Activated T-helper 9 cell treated with anti-CD3 and anti-CD28 coated beads, Interleukin-2, amount 50 U/mL, for 16 hours (primary cell): ENCODE results near the gene SLC22A12.

Source experiments
- DNase-seq: peaks from one replicate; pipeline ENCODE4 v3.0.0-alpha.2; 2020; ENCODE audit warnings: low read depth

The SLC22A12 gene

DNA sequence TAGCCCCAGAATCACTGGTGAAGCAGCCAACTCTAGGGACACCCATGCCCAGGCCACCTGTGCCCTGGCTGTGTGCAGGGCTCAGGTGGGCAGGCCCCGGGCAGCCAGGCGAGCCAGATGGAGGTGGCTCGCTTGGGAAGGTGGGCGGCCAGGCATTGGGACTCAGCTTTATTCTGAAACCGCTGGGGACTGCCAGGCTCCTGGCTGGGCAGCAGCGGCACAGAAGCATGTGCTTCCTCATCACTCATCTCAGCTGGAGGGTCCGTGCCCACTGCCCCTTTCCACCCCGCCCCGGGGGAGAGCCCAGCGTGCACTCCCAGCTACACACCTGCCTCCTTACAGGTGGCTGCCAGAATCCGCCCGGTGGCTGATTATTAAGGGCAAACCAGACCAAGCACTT lies 27.1 kb upstream of the SLC22A12 start:
- no peak for DNase-seq

- no peak for DNase-seq
These were observed 26.6 kb upstream of the SLC22A12 start for GRCh38 chr11:64564419-64564818.

DNA sequence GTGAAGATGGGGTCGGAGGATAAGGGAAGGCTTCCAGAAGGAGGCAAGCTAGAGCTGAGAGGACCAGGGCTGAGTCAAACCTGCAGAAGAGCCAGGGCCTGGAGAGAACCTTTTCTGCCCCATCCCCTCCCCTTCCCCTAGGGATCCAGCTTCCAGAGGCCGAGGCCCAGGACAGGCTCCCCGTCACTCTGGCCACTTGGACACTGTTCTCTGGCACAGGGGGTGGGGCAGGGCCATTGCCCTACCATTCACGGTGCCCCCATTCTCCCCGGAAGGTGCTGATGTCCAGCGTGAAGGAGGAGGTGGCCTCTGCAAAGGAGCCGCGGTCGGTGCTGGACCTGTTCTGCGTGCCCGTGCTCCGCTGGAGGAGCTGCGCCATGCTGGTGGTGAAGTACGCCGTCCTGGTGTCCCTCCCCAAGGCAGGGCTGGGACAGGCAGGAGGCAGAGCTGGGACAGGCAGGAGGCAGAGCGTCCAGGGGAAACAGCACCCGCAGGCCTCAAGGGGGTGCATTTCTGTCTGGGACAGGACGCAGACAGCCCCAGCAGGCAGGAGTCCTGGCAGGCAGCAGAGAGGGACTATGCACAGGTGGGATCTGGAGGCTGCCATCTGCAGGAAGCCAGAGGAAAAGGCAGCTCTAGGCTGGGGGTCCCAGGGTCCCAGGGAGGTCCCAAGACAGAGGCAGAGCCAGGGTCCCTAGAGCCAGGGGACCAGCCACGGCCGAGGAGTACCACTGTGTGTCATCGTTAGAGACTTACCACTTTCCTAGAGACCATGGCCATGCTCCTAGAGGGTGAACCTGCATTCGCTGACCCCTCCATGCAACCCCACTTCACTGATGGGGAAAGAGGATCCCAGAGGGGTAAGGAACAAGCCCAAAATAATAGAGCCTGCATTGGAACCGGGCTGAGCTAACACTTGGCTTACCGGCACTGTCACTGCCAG lies 25.8 kb upstream of the SLC22A12 start:
- no peak for DNase-seq

DNA sequence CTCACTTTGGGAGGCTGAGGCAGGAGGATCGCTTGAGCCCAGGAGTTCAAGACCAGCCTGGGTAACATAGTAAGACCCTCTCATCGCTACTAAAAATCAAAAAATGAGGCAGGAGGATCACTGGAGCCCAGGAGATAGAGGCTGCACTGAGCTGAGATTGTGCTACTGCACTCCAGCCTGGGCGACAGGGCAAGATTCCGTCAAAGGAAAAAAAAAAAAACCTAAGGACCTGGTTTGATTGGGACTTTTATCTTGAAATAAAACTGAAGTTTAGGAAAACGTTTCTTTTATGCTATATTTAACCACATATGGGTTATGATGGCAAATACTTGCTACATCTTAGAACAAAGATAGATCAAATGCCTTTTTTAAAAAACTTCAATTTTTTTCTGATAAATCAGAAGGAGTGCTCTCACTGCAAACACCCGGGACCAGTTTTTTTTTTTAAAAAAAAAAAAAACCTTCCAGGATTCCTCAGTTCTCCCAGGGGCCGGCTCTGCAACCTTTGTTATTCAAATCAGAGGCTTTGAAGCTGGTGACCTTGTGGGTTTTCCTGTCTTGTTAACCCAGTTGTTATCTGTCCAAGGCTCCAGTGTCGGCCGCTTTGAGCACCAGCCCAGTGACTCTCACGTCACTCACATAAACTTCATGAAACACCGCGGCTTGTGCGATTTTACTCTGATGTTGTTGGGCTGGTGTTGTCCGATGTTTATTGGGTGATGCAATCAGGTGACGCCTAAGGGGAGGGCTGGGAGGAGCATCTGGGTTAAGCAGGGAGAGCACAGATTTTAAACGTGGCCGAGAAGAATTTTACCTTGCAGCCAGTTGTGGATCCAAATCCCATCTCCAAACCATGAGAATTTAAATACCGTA lies 24.7 kb upstream of the SLC22A12 start:
- DNase-seq: no peak

DNA sequence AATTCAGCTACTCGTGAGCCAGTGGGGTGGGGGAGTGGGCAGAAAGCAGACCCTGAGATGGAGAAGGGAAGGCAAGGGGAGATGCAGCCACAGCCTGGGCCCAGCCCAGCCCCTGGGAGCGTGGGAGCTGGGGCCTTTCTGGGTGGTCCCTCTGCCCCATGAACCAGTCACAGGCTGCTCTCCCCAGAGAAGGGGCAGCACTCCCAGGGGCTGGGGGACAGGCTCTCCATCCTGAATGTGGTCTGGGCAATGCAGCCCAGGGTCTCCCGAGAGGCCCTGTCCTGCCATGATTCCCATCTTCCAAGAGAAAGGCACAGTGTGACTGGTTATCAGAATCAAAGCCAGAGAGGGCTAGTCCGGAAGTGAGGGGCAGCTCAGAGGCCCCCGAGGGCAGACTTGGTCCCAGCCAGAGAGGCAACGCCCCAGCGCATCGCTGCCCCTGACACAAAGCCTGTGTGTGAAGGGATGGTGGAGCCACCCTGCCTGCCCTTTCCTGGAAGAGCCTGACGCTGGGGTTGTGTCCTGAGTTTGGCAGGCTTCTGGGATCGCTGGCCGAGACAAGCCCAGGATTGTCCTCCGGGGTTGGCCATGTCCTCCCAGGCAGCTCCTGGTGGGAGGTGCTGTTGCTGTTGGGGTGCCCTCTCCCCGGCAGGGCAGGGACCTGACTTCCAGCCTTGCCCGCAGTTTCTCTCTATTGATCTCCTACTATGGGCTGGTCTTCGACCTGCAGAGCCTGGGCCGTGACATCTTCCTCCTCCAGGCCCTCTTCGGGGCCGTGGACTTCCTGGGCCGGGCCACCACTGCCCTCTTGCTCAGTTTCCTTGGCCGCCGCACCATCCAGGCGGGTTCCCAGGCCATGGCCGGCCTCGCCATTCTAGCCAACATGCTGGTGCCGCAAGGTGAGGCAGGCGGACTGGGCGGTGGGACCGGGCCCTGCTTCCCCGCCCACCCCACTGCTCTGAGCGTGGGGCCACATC lies 23.8 kb upstream of the SLC22A12 start:
- DNase-seq: no peak

DNA sequence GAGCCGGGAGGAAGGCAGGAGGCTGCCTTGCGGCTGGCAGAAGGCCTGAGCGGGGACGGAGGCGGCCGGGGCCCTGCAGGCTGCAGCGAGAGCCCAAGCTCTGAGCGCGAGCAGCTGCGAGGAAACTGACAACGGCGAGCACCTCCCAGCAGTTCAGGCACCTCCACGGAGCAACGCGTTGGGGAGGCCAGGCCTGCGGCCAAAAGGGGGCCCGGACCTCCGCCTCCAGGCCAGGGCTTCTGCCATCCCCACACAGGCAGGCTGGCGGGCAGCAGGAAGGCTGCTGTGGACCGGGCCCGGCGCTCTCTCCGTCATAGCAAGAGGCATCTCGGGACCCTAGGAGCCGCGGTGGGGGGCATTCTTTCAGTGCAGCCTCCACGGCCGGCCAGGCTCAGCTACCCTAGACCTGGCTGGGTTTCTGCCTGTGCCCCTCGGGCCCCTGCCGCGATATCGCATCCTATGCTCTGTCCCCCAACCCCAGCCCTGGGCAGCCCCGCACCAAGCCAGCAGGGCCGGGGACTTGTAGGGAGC lies 22.9 kb upstream of the SLC22A12 start:
- DNase-seq: no peak

- DNase-seq: no peak
These were observed 22.4 kb upstream of the SLC22A12 start for GRCh38 chr11:64568584-64569140.

GRCh38 chr11:64569300-64569970 lies 21.6 kb upstream of the SLC22A12 start:
- no peak for DNase-seq

DNA sequence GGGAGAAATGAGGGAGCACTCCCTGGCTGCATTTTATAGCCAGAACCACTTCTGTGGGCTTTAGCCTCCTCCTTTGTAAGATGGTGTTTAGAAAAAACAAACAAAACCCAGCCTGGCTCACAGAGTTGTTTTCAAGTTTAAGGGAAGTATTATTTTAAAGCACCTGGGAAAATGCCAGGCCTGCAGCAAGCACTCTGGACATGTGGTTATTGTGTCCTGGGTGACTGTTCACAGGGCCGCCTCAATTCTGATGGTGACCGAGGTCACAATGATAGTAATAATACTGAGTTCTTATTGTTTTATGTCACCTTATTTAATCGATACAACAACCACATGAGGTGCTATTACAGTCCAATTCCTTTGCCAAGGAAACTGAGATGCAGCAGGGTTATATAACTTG lies 20.7 kb upstream of the SLC22A12 start:
- no peak for DNase-seq

GRCh38 chr11:64571050-64571409 lies 20.0 kb upstream of the SLC22A12 start:
- no peak for DNase-seq

DNA sequence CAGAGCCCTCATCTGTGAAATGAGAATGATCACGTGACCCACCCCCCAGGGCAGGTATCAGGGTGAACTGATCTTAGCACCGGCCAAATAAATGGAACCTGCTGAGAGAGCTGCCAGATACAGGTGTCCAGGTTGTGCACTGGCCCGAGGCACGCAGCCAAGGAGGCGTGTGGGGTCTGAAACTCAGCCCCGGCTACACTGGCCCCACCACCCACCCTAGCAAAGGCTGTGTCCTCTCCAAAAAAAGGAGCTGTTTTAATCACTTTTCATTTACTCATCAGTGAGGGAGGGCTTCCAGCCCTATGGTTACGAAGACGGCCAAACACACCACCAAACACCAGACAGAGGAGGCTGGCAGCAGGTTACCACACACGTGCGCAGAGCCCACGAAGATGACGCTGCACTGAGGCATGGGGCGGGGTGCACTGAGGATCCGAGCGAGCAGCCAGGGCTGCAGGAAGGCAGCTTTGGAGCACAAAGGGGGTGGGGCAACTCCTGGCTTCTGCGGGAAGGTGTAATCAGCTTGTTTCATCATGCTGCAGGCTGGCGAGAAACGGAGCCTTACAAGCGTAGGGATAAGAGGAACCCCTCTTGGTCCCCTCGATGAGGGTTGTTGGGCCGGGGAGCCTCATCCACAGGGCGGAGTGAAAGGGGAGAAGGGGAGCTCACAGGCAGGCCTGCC lies 19.5 kb upstream of the SLC22A12 start:
- DNase-seq: no peak

DNA sequence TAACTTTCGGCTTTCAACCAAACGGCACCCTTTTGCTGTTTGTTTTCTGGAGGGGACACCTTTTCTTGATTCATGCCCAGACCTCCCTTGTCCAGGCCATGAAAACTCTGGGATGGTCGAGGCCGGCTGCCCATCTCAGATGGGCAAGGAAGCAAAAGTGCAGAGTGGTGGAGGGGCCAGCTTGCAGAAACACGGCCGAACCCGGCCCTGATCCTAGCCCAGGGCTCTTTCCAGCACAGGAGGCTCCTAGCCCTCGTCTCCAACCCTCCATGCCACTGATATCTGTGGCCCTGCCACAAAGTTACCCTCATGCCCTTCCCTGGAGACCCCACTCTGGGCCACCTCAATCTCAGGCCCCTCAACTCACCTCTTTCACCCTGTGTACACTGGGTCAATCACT lies 18.9 kb upstream of the SLC22A12 start:
- DNase-seq: no peak

DNA sequence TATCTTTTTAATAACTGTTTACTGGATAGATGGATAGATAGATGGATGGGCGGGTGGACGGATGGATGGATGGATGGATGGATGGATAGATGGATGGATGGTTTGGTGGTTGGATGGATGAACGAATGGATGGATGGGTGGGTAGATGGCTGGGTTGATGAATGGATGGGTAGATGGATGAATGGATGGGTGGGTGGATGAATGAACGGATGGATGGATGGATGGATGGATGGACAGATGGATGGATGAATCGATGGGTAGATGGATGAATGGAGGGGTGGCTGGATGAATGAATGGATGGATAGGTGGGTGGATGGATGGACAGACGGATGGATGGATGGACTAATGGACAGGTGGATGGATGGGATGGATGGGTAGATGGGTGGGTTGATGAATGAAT lies 13.8 kb upstream of the SLC22A12 start:
- DNase-seq: no peak

GRCh38 chr11:64580412-64580811 lies 10.6 kb upstream of the SLC22A12 start:
- DNase-seq: no peak

DNA sequence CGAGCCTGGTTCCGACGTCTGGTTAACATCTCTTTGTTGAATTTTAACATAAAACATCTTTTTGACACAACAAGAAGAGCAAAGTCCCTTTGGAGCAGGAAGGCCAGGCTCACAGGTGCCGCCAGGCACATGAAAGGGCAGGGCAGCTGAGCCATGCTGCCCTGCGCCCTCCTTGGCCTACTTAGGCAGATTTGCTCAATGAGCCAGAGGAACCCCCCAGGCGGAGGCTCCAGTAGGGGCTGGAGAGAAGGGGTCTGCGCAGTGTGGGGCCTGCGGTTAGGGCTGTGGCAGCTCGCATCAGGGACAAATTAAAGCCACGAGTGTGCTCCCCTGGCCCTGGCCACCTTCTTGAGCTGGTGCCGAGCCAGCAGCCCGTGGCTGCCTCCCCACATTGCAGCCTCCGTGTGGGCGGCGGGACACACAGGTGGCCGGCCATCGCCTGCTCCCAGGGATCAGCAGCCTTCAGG lies 9.9 kb upstream of the SLC22A12 start:
- DNase-seq: no peak

DNA sequence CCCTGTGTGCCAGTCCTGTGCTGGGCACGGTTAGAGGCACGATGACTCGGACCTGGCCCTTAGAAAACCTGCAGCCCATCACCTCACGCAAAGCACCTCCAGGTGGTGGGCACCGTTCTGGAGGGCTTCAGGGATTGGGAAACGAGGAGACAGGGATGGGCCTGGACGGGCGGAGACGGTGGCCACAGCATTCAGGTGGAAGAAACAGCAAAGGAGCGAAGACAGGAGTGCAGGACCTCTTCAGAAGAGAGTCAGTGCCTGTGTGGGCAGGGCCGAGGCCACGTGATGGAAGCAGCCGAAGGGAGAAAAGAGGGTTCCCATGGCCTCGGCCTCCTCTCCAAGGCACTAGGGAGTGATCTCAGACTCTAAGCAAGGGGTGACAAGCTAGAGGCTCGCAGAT lies 8.1 kb upstream of the SLC22A12 start:
- DNase-seq: no peak

- DNase-seq: no peak
These were observed 7.4 kb upstream of the SLC22A12 start for GRCh38 chr11:64583296-64584262.

DNA sequence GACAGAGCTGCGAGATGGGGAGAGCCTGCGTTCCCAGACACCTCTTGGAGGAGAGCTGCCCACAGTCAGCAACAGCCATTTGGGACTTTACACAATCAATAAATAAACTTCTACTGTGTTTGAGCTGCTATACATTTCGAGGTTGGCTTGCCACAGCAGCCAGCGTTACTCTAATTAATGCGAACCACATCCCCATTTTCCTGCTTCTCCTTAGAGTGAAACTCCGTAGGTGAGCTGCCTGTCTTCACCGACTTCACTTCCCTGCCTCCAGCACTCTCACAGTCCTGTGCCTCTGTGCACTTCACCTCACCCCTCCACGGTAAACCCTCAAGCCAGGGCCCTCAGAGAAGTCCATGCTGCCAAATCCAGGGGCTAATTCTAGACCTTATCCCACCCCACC lies 5.9 kb upstream of the SLC22A12 start:
- no peak for DNase-seq

DNA sequence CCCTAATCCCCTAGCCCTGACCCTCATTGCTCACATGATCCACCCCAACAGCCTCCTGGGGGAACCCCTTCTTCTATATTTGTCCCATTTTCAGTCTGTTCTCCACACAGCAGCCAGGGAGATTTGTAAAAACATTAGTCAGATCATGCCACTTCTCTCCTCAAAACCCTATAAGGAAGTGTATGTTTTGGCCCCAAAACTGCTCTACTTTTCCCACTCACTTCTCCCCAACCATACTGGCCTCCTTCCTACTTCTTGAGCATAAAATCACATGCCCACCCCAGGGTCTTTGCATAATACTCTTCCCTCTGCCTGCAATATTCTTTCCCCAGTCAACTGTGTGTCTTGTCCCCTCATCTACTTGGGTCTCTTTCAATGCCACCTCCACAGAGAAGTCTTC lies 4.7 kb upstream of the SLC22A12 start:
- no peak for DNase-seq
